GM18867 (cell line): ENCODE measurements around the gene TMEM235.

Experiments used
- ATAC-seq: cut with Tn5 transposase; IDR thresholded peaks from one replicate; pipeline ENCODE4 v1.9.1; 2021; ENCODE audit warnings: mild to moderate bottlenecking, moderate library complexity; ENCODE audit not compliant: unreplicated experiment

Gene TMEM235

DNA sequence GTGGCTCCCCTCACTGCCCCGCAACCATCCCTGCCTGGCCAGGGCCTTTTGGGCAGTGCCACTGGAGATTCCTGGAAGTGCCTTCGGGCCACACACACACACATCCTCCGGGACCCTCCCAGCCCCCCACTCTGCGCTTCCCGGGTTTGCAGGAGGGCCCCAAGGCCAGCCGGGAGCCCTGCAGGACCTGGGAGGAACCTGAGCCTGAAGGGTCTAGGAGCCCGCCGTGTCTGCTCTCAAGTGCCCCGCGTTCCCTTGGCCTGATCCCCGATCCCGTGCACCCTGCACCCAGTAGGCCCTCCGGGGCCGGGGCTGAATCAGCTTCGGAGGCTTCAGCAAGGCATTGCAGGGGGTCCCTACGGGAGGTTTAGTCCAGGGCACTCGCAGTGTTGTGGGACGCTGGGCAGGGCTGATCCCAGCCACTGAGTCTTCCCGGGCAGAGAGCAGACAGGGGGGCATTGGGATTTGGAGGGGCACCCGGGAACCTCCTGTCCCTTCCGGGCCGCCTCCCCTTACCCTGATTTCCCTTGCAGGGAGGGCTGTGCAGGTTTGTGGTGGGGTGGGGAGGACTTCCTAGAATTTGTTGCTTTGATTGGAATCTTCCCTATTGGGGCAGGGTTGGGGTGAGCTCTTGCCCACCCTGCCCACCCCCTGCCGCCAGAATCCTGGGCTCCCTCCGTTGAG is 36.9 kb downstream of the TMEM235 start:
- no peak for ATAC-seq

DNA sequence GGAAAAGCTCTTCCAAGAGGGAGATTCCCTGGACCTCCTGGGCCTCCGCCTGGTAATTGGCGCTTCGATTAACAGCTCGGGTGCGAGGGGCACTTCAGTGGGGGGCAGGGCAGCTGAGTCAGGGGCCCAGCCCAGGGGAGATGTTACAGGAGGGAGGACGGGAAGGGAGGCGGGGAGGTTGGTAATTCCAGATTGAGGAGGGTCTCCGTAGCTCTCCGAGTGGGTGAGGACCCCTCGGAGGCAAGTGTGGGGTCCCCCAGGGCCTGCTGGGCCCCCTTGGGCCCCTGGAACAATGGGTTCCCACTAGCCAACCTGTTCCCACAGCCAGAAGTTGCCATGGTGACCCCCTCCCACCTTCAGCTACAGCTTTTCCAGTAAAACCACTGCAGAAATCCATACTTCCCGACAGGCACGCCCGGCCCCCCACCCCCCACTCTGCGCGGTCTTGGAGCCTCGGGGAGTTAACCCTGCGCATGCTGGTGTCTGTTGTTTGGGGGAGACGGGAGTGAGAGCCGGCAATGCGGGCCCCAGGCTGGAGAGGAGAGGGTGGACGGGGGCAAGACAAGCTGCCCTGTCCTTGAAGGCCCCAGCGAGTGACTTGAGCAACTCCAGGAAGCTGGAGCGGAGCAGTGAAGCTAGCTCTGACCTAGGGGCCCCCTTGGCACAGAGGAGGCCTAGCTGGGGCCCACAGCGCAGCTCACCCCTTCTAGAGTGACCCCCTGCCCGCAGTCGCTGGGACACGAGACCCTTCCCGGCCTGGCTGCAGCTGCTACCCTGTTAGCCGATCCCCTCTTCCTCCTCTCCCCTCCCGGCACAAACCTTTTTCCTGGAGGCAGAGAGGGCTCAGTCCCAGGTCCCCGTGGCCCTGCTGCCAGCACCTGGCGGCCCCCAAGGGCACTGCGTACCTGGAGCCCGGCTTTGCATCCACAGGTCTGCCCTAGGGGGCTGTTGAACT is 37.8 kb downstream of the TMEM235 start:
- no peak for ATAC-seq

DNA sequence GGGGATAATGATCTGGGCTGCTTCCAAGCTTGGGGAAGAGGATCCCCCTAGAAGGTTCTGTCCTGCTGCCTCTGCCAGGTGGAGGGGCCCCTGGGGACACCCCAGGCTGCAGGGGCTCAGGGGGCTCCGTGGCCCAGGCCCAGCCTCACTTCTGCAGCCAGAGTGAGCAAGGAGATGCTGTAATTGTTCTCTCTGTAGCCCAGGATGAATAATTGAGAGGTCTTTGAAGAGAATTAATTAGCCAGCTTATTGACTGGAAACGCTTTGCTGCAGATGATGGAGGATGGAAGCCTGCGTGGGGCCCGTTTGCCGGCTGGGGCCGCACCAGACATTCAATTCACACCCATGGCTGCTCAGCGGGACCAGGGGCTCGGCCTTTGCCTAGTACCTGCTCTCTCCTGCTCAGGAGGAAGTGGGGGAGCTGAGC is 38.5 kb downstream of the TMEM235 start:
- ATAC-seq: no peak

DNA sequence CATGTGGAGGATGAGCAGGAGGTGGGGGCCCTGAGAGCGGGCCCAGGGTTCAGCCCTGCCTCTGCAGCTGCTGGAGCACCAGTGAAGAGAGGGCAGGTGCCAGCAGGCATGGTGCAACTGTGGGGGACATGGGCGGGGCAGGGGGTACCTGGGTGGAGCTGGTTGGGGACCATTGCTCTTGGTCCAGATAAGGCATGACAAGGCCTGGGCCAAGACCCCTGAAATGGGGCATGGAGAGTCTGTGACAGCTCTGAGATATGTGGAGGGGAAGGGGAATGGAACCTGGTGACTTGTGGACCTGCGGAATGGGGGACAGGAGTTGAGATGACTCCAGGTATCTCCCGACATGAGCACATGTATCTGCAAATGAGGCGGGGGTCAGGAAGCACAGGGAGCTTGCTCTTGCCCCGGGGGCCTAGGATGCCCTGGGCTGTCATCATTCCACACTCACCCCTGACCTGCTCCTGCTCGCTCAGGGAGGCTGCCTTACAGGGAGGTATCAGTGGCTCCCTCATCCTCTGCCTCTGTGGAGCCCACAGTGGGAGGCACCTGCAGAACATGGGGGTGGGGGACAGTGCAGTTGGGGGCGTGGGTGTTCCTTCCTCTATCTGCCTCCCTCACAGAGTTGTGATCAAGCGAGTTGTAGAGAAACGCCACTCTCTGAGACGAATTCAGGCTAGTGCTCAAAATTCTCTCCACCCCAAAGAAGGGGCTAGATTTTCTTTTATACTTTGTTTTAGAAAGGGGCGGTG is 40.2 kb downstream of the TMEM235 start:
- no peak for ATAC-seq

DNA sequence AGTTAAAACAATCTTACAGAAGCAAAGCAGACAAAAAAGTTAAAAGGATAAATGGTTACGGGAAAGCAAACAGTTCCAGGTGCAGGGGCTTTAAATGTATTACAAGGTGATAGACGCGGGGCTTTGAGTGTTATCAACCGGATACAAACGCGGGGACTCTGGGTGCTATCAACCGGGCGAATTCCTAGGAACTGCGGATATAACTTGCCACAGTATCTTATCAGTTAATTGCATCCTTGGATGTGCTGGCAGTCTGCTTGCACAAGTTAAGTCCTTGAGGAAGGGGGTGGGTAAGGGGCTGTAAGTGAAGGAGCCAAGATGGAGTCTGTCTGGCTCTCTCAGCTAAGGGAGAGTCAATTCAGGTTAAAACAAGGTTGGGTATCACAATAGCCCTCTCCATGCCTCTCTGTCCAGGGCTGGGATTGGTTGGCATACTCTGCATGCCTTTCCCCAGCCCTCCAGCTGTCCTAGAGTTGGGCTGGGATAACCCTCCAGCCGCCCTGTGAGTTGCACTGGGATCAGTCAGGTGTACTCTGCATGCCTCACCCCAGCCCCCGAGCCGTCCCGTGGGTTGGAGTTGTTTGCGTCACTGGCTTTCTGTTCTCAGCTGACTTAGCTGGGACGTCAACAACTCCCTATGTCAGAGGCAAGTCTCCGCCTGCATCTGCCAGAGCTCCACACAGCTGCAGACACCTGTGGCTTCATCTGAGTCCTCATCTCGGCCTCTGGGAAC is 40.9 kb downstream of the TMEM235 start:
- ATAC-seq: no peak

DNA sequence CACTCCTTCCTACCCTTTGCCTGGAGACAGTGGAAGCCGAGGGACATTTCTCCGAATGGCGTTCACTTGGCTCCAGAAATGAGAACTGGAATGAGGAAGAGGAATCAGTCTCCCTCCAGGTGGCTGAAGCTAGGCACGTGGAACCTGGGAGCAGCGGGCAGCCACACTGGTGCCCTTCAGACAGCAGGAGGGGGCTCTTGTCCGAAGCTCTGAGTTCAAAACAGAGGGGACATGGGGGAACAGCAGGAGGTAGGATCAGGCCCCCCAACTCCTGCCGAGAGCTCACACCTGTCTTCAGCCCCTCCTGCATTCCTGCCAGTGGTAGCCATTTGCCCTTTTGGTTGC is 41.5 kb downstream of the TMEM235 start:
- ATAC-seq: no peak

DNA sequence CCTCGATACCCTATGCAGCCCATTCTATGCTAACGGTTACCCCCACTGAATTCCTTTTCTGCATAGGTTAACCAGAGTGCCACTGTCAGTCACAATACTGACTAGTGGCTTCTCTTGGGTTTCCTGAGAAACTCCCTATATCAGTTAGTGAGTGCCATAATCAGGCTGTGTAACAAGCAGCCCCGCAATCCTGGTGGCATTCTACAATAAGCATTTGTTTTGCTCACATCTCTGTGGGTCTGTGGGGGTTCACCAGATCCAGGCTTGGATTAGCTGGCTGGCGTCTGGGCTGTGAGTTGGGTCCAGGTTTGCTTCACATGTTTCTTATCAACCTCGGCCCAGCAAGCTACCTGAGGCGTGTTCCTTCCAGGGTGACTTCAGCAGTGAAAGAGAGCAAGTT is 42.4 kb downstream of the TMEM235 start:
- ATAC-seq: no peak

DNA sequence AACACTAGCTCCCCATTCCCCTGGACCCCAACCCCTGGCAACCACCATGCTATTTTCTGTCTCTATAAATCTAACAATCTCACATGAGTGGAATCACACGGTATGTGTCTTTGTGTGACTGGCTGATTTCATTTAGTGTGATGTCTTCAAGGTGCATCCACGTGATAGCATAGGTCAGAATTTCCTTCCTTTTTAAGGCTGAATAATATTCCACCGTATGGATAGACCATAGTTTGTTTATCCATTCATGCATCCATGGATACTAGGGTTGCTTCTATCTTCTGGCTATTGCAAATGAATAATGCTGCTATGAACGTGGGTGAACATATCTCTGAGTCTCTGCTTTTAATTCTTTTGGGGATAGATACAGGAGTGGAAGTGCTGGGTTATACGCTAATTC is 43.9 kb downstream of the TMEM235 start:
- ATAC-seq: no peak

DNA sequence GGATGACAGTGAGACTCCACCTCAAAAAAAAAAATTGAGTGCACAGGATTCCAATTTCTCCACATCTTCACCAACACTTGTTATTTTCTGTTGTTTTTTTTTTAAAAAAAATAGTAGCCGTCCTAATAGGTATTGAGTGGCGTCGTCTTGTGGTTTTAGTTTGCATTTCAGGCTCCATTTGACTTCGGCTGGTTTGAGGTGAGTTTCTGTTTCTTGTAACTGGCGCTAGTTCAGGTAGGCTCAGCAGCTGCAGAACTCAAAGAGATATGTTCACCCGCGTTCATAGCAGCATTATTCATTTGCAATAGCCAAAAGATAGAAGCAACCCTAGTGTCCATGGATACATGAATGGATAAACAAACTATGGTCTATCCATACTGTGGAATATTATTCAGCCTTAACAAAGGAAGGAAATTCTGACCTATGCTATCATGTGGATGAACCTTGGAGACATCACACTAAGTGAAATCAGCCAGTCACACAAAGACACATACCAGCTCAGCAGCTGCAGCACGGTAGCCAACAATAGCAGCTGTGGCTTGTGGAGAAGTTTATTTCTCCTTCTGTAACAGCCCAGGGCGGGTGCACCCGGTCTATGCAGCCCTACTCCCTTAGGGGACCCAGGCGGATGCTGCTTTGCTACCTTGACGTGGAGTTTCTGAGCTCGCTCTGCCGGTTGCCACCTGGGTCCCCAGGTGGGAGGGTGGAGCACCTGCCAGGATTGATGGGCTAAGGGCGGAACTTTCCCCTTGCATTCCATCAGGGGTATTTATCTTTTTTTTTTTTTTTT is 44.9 kb downstream of the TMEM235 start:
- ATAC-seq: peak; percentile 54

DNA sequence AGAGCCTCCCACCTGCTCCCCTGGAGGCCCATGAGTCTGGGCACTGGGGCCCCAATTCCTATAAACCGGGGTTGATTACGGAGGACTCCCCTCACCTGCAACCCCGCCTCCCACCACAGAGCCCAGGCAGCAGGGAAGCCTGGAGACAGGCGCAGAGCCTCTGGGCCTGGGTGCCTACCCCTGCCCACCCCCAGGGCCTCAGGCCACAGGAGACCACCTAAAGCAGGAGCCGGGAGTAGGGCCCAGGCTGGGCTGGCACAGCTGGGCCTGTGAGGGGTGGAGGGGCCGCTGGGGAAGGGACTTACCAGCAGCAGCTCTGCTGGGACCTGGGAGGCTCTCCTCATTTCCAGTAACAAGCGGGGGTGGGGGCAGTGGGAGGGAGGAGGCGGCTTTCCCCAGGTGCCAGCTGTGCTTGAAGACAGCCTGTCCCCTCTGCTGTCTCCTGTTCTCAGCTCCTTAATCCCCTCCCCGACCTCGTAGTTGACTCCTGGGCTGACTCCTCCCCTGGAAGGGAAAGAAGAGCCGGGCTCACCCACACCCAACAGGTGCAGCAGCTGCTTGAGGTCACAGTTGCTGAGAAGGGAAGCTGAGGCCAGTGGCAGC is 46.8 kb downstream of the TMEM235 start:
- no peak for ATAC-seq

DNA sequence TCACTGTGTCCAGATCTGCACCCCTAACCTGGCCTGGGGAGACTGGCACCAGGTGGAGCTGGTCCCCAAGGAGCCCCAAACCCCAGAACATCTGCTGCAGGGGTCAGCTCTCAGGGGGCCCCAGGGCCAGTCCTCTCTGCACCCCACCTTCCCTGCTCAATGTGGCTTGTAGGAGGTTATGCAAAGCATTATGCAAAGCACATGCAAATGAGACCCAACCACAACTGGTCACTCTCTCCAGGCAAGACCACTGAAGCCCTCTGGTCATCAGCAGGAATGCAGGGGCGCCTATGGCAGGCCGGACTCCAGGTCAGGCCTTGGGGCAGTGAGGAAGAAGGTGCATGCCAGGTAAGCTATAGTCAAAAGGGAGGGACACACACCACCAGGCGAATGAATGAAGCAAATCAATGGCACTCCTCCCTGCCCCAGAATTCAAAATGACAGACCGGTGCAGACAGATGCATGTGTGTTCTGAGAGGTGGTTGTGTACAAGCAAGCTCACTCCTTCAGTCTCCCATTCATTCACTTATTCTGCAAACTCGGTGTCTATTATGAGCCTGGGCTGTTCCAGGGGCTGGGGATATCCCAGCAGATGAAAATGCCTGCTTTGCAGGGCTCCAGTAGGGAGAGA is 48.0 kb downstream of the TMEM235 start:
- ATAC-seq: no peak

DNA sequence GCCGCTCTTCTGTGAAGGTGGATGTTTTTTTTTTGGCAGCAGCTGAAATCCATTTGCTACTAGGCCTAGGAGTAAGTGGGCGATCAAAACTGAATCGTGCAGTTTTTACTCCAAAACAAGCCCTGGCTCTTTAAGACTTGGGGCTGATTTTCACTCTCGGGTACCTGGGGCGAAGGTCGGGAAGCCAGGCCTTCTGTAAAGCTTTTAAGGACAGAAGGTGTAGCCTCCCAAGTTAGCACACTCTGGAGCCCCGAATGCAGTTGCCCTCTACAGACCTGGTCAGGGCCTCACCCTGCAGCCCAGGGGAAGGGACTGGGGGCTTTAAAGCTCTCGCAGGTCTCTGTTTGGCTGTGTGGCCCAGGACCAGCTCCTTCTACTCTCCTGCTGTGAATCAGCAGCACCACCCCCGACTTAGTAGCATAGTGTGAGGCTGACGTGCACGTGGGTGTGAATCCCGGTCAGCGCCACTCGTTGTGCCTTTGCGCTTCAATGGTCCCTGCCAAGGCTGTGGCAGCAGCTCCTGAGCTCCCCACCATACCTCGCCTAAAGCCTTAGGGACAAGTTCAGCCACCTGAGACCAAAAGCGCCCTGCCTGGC is 49.9 kb downstream of the TMEM235 start:
- ATAC-seq: no peak

DNA sequence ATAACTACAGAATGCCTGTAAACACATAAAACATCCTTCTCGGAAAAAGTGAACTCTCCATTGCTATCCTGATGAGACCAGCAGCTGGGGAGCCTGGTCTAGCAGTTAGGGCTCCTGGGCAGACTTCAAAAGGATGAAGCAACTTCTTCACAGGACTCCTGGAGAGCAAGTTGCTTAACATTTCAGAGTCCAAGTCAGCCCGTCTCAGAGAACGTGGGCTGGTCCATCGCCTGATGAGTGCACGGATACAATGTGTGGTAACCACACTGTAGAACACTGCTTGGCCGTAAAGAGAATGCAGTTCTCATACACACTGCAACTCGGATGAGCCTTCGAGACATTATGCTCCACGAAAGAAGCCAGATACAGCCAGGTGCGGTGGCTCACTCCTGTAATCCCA is 52.7 kb downstream of the TMEM235 start:
- ATAC-seq: no peak

DNA sequence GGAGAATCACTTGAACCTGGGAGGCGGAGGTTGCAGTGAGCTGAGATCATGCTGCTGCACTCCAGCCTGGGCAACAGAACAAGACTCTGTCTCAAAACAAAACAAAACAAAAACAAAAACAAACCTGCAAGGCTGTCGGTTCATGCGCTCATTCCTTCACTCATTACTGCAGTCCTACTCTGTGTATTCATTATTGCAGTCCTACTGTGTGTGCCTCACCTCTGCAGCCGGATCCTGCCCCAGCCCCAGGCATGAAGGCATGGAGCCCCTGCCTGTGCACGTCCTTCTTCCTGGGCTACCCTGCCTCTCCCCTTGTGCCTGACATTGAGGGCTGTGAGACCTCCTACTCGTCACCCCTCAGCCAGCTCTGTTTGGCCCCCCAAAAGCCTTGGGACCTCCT is 57.6 kb downstream of the TMEM235 start:
- no peak for ATAC-seq

DNA sequence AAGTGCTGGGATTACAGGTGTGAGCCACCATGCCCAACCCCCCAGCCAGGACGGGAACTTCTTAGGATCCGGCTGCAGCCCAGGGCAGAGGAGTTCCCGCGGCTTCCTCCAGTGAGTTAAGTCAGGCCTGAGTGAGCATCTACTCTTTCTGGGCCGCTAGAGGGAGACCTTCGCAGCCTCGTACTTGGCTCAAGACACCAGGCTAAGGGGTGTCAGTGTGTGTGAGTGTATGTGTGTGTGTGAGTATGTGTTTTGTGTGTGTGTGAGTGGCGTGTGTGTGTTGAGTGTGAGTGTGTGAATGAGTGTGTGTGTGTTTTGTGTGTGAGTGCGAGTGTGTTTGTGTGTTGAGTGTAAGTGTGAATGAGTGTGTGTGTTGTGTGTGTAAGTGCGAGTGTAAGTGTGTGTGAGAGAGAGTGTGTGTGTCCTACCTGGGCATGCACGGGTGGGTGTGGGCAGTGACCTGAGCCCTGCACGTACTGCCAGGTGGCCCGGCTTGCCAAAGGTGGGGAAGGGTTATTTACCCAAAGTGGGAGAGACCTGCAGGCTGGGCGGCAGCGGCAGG is 58.5 kb downstream of the TMEM235 start:
- ATAC-seq: no peak
